NCI-H2107 treated with DMSO at 0.1 percent for 48 hours (cell line): ENCODE data around the gene PAGE2B.
"Not testable (repeated sequence)": the region's sequence is repeated elsewhere in the genome, so short reads cannot be mapped to it uniquely, and the experiment has no call there.

Source experiments
- DNase-seq: peaks from one replicate; lab custom pipeline; 2025; ENCODE audit not compliant: unreplicated experiment; lab: John Stamatoyannopoulos, UW

PAGE2B gene

DNA sequence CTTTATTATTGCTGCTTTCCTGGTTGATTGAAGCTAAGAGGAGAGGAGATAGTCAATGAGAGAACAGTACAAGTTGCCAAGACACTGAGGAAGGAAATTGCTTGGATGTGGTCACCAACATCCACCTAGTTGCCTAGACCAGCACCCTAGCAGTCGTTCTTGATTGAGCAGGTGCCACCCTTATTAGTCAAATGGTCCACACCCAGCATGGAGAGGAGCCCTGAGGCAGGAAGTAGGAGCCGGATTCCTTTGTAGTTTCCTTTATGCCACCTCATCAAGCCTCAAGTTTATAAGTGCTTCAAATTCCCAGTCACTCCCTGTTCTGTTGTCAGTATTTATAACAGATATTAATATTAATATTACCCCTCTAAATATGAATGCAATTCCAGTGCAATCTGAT, 33.1 kb downstream of the PAGE2B start:
- no peak for DNase-seq

GRCh38 chrX:55109306-55109705, 34.5 kb downstream of the PAGE2B start:
- no peak for DNase-seq

DNA sequence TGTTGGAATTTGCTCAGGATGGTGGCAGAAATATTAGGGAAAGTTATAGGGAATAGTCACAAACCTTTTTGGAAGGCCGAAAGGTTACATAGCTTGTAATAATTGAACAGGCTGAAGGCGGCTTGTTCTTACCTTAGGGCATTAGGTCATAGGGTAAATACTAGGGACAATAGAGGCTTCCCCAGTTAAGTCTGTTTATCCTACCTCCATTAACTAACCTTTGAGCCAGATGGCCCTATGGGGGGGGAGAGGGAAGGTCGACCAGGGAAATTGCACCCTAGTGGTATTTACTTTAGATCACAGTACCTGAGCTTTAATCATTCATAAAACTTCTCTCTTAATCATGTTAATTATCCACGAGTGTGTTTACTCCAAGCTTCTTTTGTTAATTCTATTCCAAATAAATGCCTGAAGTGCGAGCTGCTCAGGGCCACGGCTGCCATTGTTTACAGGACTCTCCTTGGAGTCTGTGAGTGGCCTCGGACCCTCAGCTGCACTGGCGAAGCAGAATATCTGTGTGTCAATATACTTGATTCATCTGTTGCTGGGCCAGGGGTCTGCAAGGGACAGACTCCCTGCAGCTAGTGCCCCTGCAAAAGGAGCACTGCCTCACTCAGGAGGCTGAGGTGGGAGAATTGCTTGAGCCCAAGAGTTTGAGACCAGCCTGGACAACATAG, 36.9 kb downstream of the PAGE2B start:
- no peak for DNase-seq

- not testable (repeated sequence) for DNase-seq
These were observed 41.8 kb downstream of the PAGE2B start for GRCh38 chrX:55116589-55116988.

- DNase-seq = no peak
These were observed 43.7 kb downstream of the PAGE2B start for GRCh38 chrX:55118574-55118973.

- DNase-seq = no peak
These were observed 44.4 kb downstream of the PAGE2B start for GRCh38 chrX:55119271-55119670.

- DNase-seq = no peak
These were observed 44.9 kb downstream of the PAGE2B start for GRCh38 chrX:55119712-55120111.

DNA sequence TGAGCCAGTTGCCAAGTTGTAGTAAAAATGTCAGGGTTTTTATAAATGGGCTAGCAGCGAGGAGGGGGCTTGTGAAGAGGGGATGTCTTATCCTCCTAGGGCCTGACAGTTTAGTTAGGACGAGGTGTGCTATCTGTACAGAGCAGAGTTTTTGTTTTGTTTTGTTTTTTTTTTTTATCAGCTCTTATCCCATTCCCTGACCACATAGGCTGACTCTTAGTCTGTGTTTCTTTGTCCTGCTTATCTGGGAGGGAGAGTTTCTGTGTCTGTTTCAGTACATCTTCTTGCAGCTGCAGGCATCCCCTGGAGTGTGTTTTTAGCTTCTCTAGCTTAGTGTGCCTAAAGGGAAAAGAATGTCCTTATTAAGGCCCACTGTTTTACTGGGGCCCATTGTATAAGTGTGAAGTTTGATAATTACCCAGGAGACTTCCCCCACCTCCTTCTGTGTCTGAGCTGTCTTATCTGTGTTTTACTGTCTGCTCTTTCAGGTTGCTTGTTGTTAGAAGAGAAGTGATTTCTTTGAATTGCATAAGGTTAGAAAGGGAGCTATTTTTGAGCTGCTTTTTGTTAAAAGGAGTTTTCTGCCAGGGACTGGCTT, 46.0 kb downstream of the PAGE2B start:
- no peak for DNase-seq

DNA sequence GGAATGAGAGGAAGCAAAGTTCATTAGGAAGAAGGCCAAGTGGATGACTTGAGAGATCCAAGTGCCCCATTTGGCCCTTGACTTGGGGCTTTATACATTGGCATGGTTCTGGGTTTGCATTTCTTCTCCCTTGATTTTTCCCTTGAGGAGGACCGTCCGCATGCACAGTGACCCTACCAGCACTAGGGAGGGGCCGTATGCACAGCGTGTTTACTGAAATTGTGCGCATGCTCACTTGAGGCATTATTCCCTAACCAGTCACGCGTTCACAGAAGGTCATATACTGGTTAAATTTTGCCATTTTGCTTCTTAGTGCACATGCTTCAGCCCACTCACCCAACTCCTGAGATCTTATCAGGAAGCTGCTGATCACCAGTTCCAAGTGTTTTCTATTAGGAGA, 49.1 kb downstream of the PAGE2B start:
- DNase-seq = no peak

- DNase-seq = no peak
These were observed 52.9 kb downstream of the PAGE2B start for GRCh38 chrX:55127692-55128091.
